HG03432 (cell line): ENCODE measurements around the gene ITPKA.
A peak's percentile ranks its signal among the peaks of the same experiment; 100 is the strongest.
"Not testable (repeated sequence)": the region's sequence is repeated elsewhere in the genome, so short reads cannot be mapped to it uniquely, and the experiment has no call there.

Source experiments
- ATAC-seq: cut with Tn5 transposase; IDR thresholded peaks from one replicate; pipeline ENCODE4 v1.9.1; 2021; ENCODE audit warnings: mild to moderate bottlenecking, moderate library complexity; ENCODE audit not compliant: unreplicated experiment

ITPKA gene

DNA sequence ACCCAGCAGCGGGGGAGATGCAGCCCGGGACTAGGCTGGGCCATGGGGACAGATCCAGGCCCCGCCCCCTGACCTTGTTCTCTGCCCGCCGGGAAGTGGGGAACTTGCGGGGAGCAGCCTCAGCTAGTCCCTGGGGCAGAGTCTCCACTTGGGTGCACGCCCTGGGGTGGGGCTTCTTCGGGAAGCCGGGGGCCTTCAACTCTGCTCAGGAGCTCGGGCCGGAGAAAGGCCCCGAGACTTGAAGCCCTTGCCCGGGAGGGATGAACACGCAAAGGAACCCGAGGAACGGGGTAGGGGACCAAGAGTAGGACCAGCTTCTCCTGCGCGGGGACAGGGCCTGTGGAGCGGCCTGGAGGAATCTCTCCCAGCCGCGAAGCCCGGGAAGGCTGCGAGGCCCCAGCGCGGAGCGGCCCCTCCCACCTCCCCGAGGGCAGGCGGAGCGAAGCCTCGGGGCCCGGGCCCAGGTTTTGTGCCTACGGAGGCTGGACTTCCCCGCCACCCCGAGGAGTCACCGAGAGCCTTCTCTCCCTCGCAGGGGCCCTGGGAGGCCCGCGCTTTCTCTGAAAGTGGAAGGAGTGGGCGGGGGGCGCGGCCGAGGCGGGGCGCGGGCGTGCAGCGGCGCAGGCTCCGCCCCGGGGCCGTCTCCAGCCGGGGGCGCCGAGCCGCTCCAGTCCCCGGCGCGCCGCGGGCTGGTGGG is at the start of gene ITPKA:
TSS of gene ITPKA (plus strand) at position 670 of the 697 bp plus-strand sequence. CDS start 54 bp downstream, outside the sequence.
- ATAC-seq: peak; percentile 79

DNA sequence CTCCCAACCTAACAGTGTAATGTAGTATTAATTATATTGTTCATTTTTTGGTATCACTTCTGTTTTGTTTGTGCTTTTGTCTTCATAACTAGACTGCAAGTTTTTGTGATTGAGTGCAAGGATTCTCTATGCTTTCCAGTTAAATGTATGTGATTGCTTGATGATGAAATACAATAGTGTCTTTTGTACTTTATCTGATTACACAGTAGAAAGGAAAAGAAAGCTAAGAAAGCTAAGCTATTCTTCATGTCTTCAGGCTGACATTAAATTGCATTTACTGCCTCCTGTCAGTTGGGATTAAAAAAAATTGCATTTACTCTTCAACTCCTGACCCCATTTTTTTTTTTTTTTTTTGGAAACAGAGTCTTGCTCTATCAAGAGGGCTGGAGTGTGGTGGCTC is 48.3 kb upstream of the ITPKA start:
- ATAC-seq: no peak

DNA sequence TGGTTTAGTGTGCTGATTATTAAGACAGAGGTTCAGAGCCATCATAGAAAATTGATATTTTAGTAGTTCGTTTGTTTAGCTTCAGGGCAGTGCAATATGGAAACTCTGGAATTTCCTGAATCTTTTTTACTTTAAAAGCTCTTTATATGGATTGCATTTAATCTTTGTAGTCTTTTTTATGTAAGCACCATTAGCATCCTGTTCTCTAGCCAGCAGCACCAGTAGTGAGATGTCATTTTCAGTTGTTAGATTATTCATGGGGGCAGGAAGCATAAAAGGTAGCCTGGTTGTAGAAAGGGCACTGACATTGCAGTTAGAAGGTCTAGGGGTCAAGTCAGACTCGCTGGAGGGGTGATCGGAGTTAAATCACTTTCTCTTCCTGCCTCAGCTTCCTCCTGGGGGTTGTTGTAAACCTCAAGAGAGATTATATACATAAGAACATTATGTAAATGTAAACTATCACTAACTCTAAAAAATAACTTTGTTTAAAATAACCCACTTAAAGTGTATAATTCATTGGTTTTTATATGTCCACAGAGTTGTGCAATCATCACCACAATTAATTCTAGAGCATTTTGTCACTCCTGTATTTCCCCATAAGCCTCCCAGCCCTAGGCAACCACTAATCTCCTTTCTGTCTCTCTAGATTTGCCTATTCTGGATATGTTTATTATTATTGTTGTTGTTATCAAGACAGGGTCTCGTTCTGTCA is 31.4 kb upstream of the ITPKA start:
- ATAC-seq: no peak

GRCh38 chr15:41464889-41465580 is 28.6 kb upstream of the ITPKA start:
- no peak for ATAC-seq

GRCh38 chr15:41465822-41466421 is 27.8 kb upstream of the ITPKA start:
- ATAC-seq: no peak

- ATAC-seq: no peak
Observed at GRCh38 chr15:41466711-41467110, 27.0 kb upstream of the ITPKA start.

- not testable (repeated sequence) for ATAC-seq
Observed at GRCh38 chr15:41469644-41470043, 24.0 kb upstream of the ITPKA start.

GRCh38 chr15:41473418-41473817 is 20.3 kb upstream of the ITPKA start:
- no peak for ATAC-seq

- no peak for ATAC-seq
Observed at GRCh38 chr15:41474436-41474835, 19.2 kb upstream of the ITPKA start.

GRCh38 chr15:41474941-41475340 is 18.7 kb upstream of the ITPKA start:
- ATAC-seq: no peak

- no peak for ATAC-seq
Observed at GRCh38 chr15:41476416-41477048, 17.1 kb upstream of the ITPKA start.

DNA sequence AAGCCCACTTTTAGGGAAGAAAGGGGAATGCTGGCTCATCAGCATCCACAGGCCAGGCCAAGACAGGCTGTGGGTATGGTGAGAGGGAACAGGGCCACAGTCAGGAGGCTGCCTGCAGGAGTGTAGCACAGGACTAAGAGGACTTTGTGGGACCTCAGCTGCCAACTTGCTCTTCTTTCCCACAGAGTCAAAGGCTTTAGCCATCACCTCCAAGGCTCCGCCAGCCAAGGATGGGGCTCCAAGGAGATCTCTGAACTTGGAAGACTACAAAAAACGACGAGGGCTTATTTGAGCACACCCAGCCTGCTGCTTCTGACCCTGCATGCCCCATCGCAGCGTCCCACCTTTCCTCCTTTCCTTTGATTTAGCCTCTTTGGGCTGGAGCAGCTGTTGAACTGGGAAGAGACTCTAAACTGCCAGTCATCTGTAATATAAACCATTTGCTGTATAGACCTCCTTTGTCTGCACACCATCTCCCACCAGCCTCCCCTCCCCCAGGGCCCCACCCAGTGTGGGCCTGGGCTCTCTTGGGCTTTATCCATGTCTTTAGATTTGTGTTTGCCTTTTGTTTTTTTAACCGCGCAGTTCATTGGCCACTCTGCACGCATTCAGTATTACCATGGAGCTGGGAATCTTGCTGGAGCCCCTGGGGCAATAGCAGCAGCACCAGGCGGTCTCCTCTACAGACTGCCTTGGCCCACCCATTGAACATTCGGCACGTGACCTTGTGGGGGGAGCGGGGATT is 13.1 kb upstream of the ITPKA start:
- no peak for ATAC-seq

DNA sequence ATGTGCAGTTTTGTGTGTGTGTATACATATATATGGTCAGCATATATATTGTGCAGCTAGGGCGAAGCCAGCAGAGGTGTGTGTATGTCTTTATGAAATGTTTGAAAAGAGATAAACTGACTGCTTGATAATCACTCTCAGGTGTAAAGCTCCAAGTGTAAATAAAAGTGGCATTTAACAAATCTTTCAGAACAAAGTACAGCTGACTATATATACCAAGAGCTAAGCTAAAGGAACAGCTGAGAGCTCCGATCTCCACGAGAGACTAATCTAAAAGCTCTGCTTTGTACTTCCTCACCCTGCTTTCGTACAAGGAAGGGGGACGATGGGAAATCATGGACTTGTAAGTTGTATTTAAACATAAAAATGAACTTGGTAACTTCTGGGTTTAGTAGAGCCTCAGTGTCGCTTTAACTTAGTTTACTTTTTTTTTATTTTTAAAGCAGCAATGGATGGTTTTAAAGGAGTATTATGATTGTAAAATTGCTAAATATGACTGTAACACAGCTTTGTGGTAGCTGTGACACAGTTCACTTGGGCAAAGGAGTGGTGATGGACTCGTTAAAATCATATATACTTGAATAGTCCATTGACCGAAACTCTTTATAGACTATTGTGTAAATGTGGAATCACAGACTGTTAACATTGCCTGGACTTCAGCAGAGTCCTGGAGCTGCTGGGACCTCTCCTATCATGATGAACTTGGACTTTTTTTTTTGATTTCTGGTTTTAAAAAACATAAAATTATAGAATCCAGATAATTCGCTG is 11.4 kb upstream of the ITPKA start:
- no peak for ATAC-seq

GRCh38 chr15:41483115-41483514 is 10.6 kb upstream of the ITPKA start:
- peak; percentile 80 for ATAC-seq

GRCh38 chr15:41483519-41483918 is 10.2 kb upstream of the ITPKA start:
- no peak for ATAC-seq

DNA sequence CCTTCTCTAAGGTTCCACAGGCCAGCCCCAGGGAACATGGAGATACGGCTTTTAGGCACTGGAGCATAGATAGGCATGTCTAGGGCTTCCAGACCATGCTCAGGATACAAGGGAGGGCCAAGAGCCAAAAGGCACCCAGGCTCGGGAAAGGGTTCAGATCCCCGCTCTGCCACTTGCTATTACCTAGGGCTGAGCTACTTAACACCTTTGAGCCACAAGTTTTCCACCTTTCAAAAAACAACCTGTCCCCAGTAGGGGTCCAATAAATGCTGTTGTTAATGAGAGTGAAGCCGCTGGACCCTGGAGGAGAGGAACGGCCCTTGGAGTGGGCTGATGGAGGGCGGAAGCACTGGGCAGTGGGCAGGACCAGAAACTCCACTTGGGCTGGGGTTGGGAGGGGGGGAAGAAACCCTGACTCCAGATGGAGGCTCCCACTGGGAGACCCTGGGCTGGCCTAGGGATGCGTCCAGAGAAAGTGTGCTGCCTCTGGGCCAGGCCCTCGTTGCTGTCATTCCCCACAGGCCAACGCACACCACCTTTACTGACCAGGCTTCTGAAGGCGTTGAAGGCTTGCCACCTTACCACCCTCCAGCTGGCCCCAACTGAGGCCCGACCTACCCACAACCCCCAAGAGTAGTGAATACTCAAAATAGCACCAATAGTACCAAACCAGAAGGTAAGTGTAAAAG is 8.6 kb upstream of the ITPKA start:
- no peak for ATAC-seq

DNA sequence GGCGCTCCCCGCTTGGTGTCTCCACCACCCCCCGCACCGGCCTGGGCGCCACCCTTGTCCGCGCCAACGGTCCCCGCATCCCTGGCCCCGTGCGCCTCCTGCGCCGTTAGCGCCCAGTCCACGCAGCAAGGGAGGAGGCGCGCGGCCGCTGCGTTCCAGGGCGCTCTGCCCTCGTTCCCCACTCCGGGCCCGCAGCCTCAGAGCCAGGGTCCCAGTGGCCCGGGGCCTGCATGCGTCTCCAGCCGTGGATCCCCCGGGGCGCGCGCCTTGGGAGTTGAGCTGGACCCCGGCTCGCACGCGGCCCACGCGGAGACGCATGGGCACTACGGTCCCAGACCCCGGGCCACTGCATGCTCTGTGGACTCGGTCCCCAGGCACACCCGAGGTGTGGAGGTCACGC is 7.4 kb upstream of the ITPKA start:
- no peak for ATAC-seq

DNA sequence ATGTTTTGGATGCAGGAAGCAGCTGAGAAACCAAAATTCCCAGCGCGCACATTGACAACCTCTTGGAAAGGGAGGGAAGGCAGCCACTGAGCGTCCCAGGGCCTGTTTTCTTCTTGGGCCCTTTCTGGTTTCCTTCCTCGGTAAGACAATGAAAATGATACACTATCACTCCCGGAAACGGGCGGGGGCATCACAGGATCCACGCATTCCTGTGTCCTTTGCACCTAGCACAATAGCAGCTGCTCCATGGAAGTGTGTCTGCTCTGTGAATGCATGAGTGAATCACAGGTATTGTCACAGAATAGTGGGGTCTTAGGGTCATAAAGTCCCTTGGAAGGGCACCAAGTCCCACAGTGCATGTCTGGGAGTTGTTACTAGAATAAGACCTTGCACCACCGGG is 6.3 kb upstream of the ITPKA start:
- no peak for ATAC-seq

- ATAC-seq: no peak
Observed at GRCh38 chr15:41487802-41488201, 5.9 kb upstream of the ITPKA start.
